ENCODE results near the gene HAUS7.

The HAUS7 gene

DNA sequence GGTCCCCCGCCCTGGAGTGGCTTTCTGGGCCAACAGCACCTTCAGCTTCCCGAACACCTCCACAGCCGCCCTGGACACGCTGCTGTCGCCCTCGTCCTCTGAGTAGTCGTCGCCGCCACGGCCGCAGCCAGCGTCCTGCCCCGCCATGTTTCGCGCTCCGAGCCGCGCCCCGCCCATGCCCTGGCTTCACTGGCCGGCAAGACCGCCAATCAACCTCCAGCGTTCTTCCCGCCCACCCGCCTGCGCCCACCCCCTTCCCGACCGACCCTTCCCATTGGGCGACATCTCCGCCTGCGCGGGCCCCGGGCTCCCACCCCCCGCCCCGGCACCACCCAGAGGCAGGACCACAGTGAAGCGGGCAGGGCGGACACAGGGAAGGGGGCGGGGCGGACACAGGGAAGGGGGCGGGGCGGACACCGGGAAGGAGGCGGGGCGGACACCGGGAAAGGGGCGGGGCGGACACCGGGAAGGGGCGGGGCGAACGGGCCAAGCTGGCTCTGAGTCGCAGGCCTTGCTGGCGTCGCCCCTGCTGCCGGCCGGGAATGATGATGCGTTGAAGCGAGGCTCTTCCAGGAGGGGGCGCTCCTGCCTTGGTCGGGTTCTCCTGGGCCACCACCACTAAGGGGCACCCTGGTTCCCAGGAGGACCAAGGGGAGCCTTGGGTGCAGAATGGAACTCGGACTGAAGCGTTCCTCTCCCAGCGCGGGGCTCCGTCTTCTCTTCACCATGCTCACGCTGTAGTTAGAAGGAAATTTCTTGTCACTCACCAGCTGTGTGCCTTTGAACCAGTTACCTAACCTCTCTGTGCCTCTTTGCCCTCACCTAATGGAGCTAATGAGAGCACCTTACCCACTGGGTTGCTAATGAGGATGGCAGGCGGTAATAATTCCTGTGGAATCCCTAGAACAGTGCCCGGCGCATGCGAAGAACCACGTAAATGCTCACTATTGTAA, at the start of gene HAUS7:
HAUS7 (minus strand) TSS at position 166 of the 953 bp plus-strand sequence; CDS start at position 147, 19 bp downstream.
- peak; percentile 91 for DNase-seq

DNA sequence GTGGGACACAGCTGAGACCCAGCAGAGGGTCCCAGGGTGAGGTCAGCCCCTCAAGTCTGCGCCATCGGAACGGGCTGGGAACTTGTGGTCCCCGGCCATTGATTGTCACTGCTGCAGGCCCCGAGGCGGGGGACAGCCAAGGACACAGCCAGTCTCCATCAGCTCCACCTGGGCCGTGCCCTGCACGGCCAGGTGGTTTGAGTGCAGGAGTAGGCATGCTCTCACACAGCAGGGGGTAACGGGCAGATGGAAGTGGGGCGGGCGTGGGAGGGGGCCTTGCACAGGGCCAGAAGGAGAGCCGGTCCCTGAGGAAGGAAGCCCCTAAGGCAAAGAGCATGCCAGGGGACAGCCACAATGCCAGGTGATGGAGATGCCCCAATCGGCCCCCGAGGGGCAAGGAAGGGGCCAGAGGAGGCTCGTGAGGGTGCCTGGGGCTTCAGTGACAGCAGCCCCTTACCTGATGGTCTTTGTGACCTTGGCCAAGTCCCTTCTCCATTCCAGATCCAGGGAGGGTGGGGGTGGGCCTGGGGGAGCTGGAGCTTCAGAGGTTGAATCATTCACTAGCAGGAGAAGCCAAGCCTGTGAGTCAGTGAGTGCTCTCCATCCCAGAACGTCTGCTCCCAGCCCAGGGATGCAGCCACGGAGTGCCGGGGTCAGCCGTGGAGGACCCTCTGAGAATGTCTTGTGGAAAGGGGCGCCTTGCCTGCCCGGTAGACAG, 49.4 kb upstream of the HAUS7 start:
- no peak for DNase-seq

DNA sequence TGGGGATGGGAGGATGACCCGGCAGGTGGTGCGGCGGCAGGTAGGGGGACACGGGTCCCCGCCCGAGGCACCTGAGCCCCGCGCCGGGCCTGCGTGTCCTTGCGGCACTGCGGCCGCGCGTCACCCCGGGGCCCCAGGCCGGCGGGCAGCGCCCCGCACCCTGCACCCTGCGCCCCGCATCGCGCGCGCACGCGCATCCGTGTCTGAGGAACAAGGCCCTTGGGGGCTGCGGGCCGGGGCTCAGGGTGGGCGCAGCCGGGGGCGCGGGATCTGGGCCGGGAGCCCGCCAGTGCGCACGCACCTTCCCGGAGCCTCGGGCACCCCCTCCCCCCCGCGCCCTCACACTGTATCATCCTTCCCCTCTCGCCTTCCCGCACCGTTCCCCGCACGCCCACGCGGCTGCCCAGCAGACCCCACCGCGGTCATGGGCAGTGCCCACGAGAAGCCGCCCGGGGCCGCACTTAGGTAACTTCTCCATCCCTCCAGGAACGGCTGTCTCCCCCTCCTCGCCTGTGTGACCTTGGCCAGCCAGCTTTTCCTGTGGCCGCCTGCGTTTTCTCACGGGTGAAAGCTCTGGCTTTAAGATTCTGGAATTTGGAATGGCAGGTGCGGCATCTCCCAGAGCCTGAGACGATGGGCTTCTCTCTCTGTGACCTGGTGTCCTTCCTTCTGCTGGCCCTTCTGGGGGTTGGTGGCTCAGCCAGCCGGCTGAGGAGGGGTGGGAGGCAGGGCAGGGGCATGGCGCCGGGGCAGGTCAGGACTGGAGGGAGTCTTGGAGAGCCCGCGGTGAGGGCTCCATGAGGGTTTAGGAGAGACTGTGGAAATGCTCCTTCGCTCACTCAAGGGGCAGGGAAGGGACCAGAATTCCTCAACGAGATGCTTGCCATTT, 47.8 kb upstream of the HAUS7 start:
- no peak for DNase-seq

DNA sequence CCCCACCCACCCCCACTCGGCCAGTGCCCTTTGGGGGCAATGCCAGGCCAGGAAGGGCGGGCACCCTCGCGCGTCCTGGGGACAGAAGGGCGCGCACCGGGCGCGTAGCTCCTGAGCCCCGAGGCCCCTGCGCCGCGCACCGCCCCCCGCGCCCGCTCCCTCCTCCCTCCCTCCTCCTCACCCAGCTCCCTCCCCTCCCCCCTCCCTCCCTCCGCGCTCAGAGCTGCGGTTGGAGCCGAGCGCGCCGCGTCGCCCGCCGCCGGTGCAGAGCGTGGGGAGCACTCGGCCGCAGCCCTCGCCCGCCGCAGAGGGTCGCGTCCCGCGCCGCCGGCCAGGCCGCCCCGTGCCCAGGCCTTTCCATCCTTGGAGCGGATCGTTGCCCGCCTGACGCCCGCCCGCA, 47.0 kb upstream of the HAUS7 start, which contains the start of gene ATP2B3:
ATP2B3 (plus strand) TSS at position 220 of the 400 bp plus-strand sequence. CDS start 18,606 bp downstream, outside the sequence.
- no peak for DNase-seq

DNA sequence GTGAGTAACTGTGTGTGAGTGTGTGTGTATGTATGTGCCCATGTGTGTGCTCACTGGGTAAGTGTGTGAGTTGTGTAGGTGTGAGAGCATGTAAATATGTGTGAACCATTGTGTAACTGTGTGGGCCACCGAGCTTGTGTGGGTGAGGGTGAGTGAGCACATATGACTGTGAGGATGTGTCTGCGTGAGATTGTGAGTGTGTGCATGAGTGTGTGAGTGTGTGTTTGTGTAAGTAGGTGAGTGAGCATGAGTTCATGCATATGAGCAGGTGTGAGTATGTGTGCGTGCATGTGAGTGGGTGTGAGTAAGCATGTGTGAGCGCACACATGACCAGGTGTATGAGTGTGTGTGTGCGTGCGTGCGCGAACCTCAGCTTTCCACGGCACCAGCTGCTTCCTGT, 45.7 kb upstream of the HAUS7 start:
- DNase-seq: no peak

DNA sequence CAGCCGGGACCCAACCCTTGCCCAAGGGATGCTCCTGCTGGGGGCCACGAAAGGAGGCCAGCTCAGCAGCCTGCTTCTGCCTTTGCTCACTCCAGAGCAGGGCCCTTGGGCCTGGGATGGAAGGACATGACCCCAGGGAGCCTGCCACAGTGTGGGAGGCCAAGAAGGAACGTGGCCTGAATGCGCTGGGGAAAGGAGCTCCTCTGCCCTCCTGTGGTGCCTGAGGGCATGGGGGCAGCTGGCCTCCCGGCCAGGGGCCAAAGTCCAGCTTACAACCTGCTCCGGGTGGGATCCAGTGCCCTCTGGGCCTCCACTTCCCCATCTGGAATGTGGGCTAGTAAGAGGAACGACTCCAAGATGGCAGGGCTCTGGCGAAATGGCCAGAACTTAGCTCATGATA, 45.1 kb upstream of the HAUS7 start:
- DNase-seq: no peak

DNA sequence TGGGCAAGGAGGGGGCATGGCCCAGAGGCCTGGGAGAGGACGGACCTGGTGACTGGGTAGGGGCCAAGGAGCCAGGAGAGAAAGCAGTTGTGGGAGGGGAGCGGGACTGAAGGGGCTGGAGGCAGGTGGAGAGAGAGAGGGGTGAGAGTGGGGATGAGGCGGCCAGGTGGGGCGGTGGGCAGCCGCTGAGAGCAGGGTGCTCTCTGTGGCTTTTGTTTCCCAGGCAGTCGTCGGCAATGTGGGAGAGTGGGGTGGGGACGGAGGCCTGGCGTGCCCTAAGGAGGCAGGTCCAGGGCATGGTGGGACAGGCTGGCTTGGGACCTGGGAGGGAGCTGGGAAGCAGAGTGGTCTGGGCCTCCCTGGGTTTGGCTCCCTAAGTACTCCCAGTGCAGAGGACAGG, 43.9 kb upstream of the HAUS7 start:
- DNase-seq: no peak

DNA sequence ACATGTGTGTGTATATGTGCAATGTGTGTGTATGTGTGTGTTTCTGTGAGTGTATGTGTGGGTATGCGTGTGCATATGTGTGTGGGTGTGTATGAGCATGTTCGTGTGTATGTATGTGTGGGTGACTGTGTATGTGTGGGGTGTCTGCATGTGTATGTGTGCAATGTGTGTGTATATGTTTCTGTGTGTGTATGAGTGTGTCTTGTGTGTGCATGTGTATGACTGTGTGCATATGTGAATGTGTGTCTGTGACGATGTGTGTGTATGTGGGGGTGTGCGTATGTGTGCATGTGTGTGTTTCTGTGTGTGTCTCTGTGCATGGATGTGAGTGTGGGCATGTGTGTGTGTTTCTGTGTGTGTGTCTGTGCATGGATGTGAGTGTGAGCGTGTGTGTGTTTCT, 42.9 kb upstream of the HAUS7 start:
- DNase-seq: no peak

DNA sequence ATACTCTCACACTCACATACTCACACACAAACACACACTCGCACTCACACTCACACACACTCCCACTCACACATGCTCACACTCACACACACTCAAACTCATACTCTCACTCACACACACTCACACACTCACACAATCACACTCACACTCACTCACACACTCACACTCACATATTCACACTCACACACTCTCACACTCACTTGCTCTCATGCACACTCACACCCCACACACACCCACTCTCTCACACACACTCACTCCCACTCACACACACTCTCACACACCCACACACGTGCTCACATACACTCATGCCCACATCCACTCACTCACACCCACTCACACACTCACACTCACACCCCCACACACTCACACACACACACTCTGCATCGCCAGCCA, 42.1 kb upstream of the HAUS7 start:
- DNase-seq: no peak

DNA sequence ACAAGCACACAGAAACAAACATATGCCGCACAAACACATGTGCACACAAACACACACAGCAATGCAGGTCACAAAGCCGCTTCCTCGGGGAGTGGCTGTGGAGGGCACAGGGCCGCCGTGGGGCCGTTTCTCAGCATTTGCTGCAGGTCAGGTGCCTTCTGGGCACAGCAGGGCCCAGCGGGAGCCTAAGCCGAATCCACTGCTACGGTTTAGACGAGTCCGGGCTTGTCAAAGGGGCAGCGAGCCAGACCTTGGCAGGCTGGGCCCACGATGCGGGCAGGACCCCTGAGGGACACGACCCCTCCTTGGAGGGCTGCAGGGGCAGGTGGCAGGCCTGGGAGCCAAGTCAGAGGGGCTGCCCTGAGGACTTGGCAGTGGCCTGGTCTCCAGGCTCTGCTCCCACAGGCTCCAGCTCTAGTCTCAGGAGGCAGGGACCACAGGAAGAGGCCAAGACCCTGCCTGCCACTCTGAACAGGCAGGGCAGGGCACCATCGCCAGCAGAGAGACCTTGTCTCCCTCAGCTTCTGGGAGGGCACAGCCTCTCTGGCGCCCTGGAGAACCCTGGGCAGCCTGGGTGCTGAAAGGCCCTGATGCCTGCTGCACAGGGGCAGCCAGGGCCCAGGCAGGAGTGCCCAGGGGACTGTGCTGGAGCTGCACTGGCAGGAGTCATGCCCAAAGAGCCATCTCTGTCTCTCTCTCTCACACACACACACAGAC, 41.6 kb upstream of the HAUS7 start:
- no peak for DNase-seq

DNA sequence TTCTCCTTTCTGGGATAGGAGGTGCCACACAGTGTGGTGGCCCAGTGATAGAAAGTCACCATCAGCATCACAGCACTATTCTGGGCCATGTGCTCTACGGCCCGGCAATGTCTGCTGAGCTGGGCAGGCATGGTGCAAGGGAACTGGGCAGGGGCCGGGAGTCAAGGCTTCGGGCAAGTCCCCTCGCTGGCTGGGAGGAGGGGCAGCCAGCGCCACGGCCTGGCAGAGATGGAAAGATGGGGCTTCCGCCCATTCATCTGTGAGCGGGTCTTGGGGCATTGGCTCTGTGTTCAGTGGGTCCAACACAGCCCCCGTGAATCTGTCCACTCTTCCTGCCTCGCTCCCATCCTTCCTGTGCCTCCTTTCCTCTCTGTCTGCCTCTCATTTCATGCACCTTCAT, 40.0 kb upstream of the HAUS7 start:
- DNase-seq: no peak

DNA sequence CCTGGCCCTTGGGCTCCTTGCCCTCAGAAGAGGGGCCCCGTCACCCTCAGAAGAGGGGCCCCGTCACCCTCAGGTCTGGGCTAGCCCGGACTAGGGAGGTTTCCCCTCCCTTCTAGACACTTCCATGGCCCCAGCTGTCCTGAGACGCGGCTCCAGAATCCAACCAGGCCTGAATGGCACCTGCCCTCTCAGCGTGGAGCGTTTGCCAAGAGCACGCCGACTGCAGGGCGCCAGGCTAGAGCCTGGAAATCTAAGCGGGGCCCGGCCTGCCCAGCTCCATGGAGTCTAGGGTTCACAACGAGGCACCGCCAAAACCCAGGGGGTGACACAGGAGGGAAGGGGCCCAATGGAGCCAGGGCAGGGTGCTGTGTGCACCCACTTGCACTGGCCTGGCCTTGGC, 39.2 kb upstream of the HAUS7 start:
- DNase-seq: no peak

DNA sequence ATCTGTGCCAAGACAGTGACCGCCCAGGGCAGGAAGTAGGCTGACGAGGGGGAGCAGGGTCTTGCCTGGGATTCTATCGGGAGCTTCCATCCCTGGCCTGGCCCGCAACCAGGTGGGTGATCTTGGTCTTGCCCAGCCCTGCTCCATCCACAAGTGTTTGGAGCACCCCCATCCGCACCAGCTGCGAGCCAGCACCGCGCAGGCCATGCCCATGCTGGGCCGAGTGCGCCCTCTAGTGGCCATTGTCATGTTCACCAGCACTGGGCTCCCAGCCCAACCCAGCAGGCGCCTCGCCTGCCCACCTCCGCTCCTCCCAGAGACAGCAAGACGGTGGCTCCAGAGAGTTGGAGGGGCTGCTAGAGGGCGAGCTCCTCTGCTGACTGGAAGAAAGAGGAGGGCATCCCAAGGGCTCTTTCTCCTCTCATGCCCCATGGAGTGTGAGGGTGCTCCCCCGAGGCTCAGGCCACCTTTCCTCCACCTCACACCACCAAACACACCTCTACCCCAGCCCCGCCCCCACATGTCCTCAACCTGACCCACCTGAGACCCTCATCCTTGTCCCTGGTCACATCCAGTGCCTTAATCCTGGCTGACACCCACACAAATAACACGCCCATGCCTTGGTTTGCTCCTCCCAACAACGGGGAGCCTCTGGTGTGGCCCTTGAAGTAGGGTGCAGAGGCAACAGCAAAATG, 37.3 kb upstream of the HAUS7 start:
- DNase-seq: peak; percentile 82

DNA sequence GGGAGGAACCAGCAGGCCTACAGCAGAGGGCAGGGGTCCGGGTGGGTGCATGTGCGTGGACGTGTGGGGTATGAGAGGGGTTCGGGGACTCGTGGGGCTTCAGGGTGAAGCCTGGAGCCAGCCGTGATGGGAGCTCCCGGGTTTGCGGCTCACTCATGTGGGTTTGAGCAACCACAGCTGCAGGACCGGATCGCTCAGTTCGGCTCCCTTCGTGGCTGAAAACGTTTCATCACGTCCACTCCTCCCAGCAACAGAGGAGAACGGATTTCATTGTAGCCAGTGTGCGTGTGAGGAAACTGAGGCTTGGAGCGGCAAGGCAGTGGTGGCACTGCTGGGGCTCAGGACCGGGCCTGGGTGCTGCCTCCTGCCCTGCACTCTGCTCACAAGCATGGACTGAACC, 35.0 kb upstream of the HAUS7 start:
- DNase-seq: no peak

DNA sequence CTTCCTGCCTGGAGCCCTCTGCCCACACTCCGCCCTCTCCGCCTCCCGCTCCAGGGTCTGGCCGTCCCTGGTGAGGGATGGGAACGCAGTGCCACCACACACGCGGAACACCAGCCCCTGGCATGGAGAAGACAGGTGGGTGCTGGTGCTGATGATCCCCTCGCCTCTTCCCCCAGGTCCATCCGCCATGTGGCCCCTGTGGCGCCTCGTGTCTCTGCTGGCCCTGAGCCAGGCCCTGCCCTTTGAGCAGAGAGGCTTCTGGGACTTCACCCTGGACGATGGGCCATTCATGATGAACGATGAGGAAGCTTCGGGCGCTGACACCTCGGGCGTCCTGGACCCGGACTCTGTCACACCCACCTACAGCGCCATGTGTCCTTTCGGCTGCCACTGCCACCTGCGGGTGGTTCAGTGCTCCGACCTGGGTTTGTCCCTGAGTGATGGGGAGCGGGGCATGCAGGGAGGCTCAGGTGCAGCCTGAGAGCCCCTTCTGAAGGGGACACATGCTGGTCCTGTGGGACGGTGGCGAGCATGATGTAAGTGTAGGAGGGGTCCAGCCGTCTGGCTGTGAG, 34.2 kb upstream of the HAUS7 start:
- no peak for DNase-seq

DNA sequence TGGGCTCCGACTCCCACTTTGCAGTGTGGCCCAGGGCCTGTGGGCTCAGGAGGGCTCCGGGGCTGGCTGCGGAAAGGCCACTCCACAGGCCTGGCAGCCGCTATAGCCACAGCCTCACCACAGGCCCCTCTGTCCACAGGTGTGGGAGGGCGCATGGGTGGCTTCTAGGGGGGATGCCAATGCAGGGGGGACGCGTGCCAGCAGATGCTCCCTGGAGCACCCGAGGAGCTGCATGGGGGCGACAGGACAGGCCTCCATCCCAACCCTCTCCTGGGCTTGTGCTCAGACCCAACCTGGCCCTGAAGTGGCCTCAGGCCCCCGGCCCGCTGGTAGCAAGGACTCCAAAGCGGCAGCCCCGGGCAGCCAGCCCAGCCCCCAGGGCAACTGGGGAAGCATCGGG, 32.4 kb upstream of the HAUS7 start:
- no peak for DNase-seq

DNA sequence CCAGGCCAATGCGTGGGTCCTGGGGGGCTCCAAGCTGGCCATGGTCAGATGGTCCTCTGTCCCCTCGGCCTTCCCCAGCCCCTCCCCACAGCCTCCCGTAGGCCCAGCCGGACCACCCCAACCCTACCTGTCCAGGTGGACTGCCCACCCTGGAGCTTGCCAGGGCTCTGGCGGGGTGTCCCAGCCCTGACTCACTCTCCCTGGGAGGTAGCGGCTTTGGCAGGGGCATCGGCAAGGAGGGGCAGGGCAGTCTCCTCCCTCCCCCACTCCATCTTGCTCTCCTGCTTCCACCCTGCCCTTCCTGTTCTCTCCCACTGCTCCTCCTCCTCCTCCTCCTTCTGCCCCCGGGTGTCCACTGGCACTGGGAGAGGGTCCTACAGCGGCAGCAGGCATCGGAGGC, 31.8 kb upstream of the HAUS7 start:
- no peak for DNase-seq

DNA sequence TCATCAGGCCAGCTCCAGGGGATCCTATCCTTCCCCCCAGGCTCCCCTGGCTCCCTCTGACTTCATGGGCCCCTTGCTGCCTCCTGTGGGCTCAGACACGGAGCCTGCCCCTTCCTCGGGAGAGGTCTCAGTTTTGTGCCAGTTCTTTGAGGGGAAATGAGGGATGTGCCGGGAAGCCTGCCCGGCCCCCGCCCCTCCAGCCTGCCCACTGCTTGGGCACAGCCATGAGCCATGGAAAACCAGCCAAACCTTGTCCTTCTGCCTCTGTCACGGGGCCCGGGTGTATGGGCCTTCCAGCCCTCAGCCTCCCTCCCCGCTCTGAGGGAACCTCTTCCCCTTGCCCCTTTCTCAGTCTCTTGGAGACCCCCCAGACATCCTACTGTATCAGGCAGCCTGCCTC, 31.2 kb upstream of the HAUS7 start:
- DNase-seq: no peak

DNA sequence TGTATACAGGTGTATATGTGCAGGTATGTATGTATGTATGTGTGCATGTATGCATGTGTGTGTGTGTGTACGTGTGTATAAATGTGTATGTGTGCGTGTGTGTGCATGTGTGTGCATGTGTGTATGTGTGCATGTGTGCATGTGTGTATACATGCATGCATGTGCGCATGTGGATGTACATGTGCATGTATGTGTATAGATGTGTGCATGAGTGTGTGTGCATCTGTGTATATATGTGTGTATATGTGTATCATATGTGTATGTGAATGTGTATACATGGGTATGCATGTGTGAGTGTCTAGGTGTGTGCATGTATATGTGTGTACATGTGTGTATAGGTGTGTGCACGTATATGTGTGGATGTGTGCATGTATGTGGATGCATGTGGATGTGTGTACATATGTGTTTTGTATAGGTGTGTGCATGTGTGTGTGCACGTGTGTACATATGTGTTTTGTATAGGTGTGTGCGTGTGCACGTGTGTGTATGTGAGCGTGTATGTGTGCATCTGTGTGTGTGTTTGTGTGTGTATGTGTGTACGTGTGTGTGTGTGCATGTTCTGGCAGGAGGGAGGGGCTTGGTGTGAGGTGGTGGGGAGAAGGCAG, 30.4 kb upstream of the HAUS7 start:
- no peak for DNase-seq

DNA sequence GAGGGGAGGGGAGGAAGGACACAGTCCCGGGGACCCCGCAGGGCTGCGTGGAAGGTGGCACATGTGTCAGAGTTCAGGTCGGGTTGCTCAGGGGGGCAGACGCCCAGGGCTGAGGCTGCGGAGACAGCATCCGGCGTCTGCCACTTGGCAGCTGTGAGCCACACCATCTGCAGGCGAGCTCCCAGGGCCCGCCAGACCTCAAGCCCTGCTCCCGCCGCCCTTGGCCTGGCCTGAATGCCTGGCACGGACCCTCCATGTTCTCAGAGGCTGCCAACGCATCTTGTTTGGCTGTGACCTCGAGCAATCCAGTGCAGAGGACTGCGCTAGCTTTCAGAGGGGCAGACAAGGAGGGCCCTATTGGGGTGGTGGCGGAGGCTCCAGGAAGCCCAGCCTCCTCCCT, 29.5 kb upstream of the HAUS7 start:
- DNase-seq: no peak

DNA sequence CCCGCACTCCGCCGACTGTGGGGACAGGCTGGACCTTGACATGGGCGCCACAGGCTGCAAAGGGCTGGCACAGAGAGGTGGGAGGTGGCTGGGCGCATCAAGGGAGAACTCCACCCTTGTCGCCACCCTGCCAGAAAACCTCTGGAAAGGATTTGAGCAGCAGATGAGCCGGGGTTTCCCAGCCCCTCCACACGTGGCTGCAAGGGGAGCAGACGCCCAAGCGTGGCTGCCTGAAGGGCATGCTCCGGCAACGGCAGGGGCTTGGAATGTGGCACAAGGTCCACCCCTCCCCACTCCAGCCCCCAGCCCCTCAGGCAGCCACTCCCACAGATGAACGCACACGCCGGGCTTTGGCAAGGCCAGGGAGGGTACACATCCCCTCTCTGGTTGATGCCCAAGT, 29.0 kb upstream of the HAUS7 start:
- DNase-seq: no peak

Measured in CD4-positive, alpha-beta T cell treated with Interleukin-21 for 1 hour (primary cell).